Activated CD4-positive, alpha-beta T cell treated with anti-CD3 and anti-CD28 coated beads, Interleukin-2, amount 10 ng/mL, durations not matched to agents 7 days and 5 days (primary cell): ENCODE results near the gene OR10G2. TPM values are rescaled to one million over a fixed set of nuclear protein-coding genes. Genes with fewer than 3 reads are reported as not detected.

Experiments used
- CTCF ChIA-PET: fragments of 350-600 bp; sonication (Branson Sonifier 250); formaldehyde crosslinking; loops from one replicate; lab custom pipeline; 2021; ENCODE audit warnings: antibody characterized with exemption; lab: Charles Lee
- POLR2A ChIA-PET: fragments of 350-600 bp; sonication (Branson Sonifier 250); formaldehyde crosslinking; loops from one replicate; lab custom pipeline; 2021; ENCODE audit warnings: antibody characterized with exemption; lab: Charles Lee
- DNase-seq: peaks from one replicate; pipeline ENCODE4 v3.0.0-alpha.2; 2020
- H3K27ac Mint-ChIP-seq: one replicate; pipeline ENCODE4 v1.8.0; 2021; ENCODE audit warnings: mild to moderate bottlenecking, moderate library complexity, mixed read lengths
- H3K27me3 Mint-ChIP-seq: one replicate; pipeline ENCODE4 v1.8.0; 2021; ENCODE audit warnings: mixed read lengths
- H3K36me3 Mint-ChIP-seq: one replicate; pipeline ENCODE4 v1.8.0; 2021; ENCODE audit warnings: low read depth, mixed read lengths
- H3K4me1 Mint-ChIP-seq: one replicate; pipeline ENCODE4 v1.8.0; 2021; ENCODE audit warnings: mixed read lengths
- H3K4me3 Mint-ChIP-seq: one replicate; pipeline ENCODE4 v1.8.0; 2021; ENCODE audit warnings: mild to moderate bottlenecking, moderate library complexity, mixed read lengths
- H3K9me3 Mint-ChIP-seq: one replicate; pipeline ENCODE4 v1.8.0; 2021; ENCODE audit warnings: mixed read lengths
- total RNA-seq, 2 experiments: library from RNA; stranded (reverse); gene quantifications; one replicate each; pipeline ENCODE4 v1.2.3, GENCODE V29; 2021

Gene OR10G2
- not detected for total RNA-seq

- ChIA-PET CTCF (no interaction called here), POLR2A (no interaction called here)
- DNase-seq = no peak
- no peaks in the 10 kb centered on the region for H3K36me3 Mint-ChIP-seq
- peaks cover 5% of the 10 kb centered on the region for H3K27me3 Mint-ChIP-seq
- H3K4me1 Mint-ChIP-seq = no peaks in the 10 kb centered on the region
- H3K9me3 Mint-ChIP-seq = no peaks in the 10 kb centered on the region
- H3K4me3 Mint-ChIP-seq = no peak within 1 kb of the TSS
- H3K27ac Mint-ChIP-seq = no peak within 1 kb of the TSS
Observed at GRCh38 chr14:21634840-21635239, at the start of gene OR10G2. TSS of gene OR10G2 (minus strand) at chr14:21634940. CDS start at chr14:21634842, 98 bp downstream.

- Mint-ChIP-seq H3K27me3 (peaks cover 29% of the 10 kb centered on the region), H3K9me3 (peaks cover 2% of the 10 kb centered on the region), H3K4me3 (no peak overlapping the region), H3K4me1 (no peaks in the 10 kb centered on the region), H3K36me3 (no peaks in the 10 kb centered on the region), H3K27ac (no peak overlapping the region)
- no peak for DNase-seq
- ChIA-PET CTCF (no interaction called here), POLR2A (no interaction called here)
Observed at GRCh38 chr14:21680072-21680471, 45.3 kb upstream of the OR10G2 start.

- Mint-ChIP-seq H3K27ac (no peak overlapping the region), H3K9me3 (peaks cover 2% of the 10 kb centered on the region), H3K4me3 (no peak overlapping the region), H3K36me3 (no peaks in the 10 kb centered on the region), H3K4me1 (no peaks in the 10 kb centered on the region), H3K27me3 (peaks cover 17% of the 10 kb centered on the region)
- DNase-seq = no peak
- CTCF ChIA-PET = interaction anchor here (0.8 to 1.2 kb wide), 2 partner anchors 11 to 35 kb away, joined by 3 read pairs; no protein-coding TSS in a partner anchor
- POLR2A ChIA-PET = no interaction called here
Observed at GRCh38 chr14:21675566-21675965, 40.8 kb upstream of the OR10G2 start.

- no peak within 1 kb of the TSS for H3K27ac Mint-ChIP-seq
- ChIA-PET POLR2A (no interaction called here), CTCF (no interaction called here)
- peaks cover 25% of the 10 kb centered on the region for H3K27me3 Mint-ChIP-seq
- no peak within 1 kb of the TSS for H3K4me3 Mint-ChIP-seq
- no peaks in the 10 kb centered on the region for H3K36me3 Mint-ChIP-seq
- H3K4me1 Mint-ChIP-seq = no peaks in the 10 kb centered on the region
- peaks cover 2% of the 10 kb centered on the region for H3K9me3 Mint-ChIP-seq
- no peak for DNase-seq
Observed at GRCh38 chr14:21673718-21674117, 39.0 kb upstream of the OR10G2 start, which contains the start of gene OR4E1. TSS of gene OR4E1 (minus strand) at chr14:21673818. CDS start at chr14:21670935, 2,883 bp downstream.

- Mint-ChIP-seq H3K27ac (no peak overlapping the region), H3K9me3 (peaks cover 2% of the 10 kb centered on the region)
Observed at GRCh38 chr14:21672116-21672515, 37.4 kb upstream of the OR10G2 start.

GRCh38 chr14:21671371-21671770, 36.6 kb upstream of the OR10G2 start:
- Mint-ChIP-seq H3K9me3 (peaks cover 2% of the 10 kb centered on the region), H3K27me3 (peaks cover 18% of the 10 kb centered on the region), H3K36me3 (no peaks in the 10 kb centered on the region), H3K4me3 (no peak overlapping the region), H3K27ac (no peak overlapping the region), H3K4me1 (no peaks in the 10 kb centered on the region)
- ChIA-PET CTCF (no interaction called here), POLR2A (no interaction called here)
- DNase-seq = no peak

More at GRCh38 chr14:21672116-21672515, 37.4 kb upstream of the OR10G2 start:
- Mint-ChIP-seq H3K27me3 (peaks cover 18% of the 10 kb centered on the region), H3K36me3 (no peaks in the 10 kb centered on the region), H3K4me3 (no peak overlapping the region), H3K4me1 (no peaks in the 10 kb centered on the region)
- ChIA-PET CTCF (no interaction called here), POLR2A (no interaction called here)
- DNase-seq = no peak

- Mint-ChIP-seq H3K36me3 (no peaks in the 10 kb centered on the region), H3K27ac (no peak overlapping the region), H3K4me1 (no peaks in the 10 kb centered on the region), H3K27me3 (peaks cover 24% of the 10 kb centered on the region), H3K9me3 (no peaks in the 10 kb centered on the region), H3K4me3 (no peak overlapping the region)
- DNase-seq = no peak
- ChIA-PET POLR2A (no interaction called here), CTCF (no interaction called here)
Observed at GRCh38 chr14:21669284-21669683, 34.5 kb upstream of the OR10G2 start.

GRCh38 chr14:21668377-21668776, 33.6 kb upstream of the OR10G2 start:
- ChIA-PET CTCF (no interaction called here), POLR2A (no interaction called here)
- Mint-ChIP-seq H3K4me3 (no peak overlapping the region), H3K36me3 (no peaks in the 10 kb centered on the region), H3K9me3 (no peaks in the 10 kb centered on the region), H3K4me1 (no peaks in the 10 kb centered on the region), H3K27ac (no peak overlapping the region), H3K27me3 (peaks cover 26% of the 10 kb centered on the region)
- no peak for DNase-seq

- POLR2A ChIA-PET = no interaction called here
- no peaks in the 10 kb centered on the region for H3K4me1 Mint-ChIP-seq
- no peak for DNase-seq
- no peaks in the 10 kb centered on the region for H3K9me3 Mint-ChIP-seq
- H3K4me3 Mint-ChIP-seq = no peak overlapping the region
- no peak overlapping the region for H3K27ac Mint-ChIP-seq
- H3K27me3 Mint-ChIP-seq = peaks cover 13% of the 10 kb centered on the region
- H3K36me3 Mint-ChIP-seq = no peaks in the 10 kb centered on the region
- CTCF ChIA-PET = no interaction called here
Observed at GRCh38 chr14:21656980-21657379, 22.2 kb upstream of the OR10G2 start.

- no peaks in the 10 kb centered on the region for H3K36me3 Mint-ChIP-seq
- no peaks in the 10 kb centered on the region for H3K9me3 Mint-ChIP-seq
- no peak overlapping the region for H3K4me3 Mint-ChIP-seq
- peaks cover 16% of the 10 kb centered on the region for H3K27me3 Mint-ChIP-seq
- H3K4me1 Mint-ChIP-seq = no peaks in the 10 kb centered on the region
- no peak overlapping the region for H3K27ac Mint-ChIP-seq
- DNase-seq = no peak
- CTCF ChIA-PET = no interaction called here
- POLR2A ChIA-PET = no interaction called here
Observed at GRCh38 chr14:21654215-21654614, 19.5 kb upstream of the OR10G2 start.

GRCh38 chr14:21653331-21653885, 18.7 kb upstream of the OR10G2 start, which contains the start of gene OR4E2:
TSS of gene OR4E2 (plus strand) at chr14:21653835. CDS start at chr14:21665083, 11,248 bp downstream.
- POLR2A ChIA-PET = no interaction called here
- Mint-ChIP-seq H3K36me3 (no peaks in the 10 kb centered on the region), H3K4me1 (no peaks in the 10 kb centered on the region), H3K9me3 (no peaks in the 10 kb centered on the region), H3K4me3 (no peak within 1 kb of the TSS), H3K27ac (no peak within 1 kb of the TSS), H3K27me3 (peaks cover 16% of the 10 kb centered on the region)
- no peak for DNase-seq
- CTCF ChIA-PET = no interaction called here

GRCh38 chr14:21652209-21652808, 17.6 kb upstream of the OR10G2 start:
- no peaks in the 10 kb centered on the region for H3K36me3 Mint-ChIP-seq
- DNase-seq = no peak
- H3K27ac Mint-ChIP-seq = no peak overlapping the region
- no peaks in the 10 kb centered on the region for H3K9me3 Mint-ChIP-seq
- peaks cover 17% of the 10 kb centered on the region for H3K27me3 Mint-ChIP-seq
- POLR2A ChIA-PET = no interaction called here
- H3K4me3 Mint-ChIP-seq = no peak overlapping the region
- H3K4me1 Mint-ChIP-seq = no peaks in the 10 kb centered on the region
- CTCF ChIA-PET = interaction anchor here (1.2 kb wide), 1 partner anchor 12 kb away, joined by 3 read pairs; no protein-coding TSS in a partner anchor

- no peak overlapping the region for H3K27ac Mint-ChIP-seq
- peaks cover 21% of the 10 kb centered on the region for H3K27me3 Mint-ChIP-seq
- ChIA-PET CTCF (no interaction called here), POLR2A (no interaction called here)
- no peak for DNase-seq
- H3K4me3 Mint-ChIP-seq = no peak overlapping the region
- H3K36me3 Mint-ChIP-seq = no peaks in the 10 kb centered on the region
- H3K4me1 Mint-ChIP-seq = no peaks in the 10 kb centered on the region
- H3K9me3 Mint-ChIP-seq = no peaks in the 10 kb centered on the region
Observed at GRCh38 chr14:21647380-21647779, 12.6 kb upstream of the OR10G2 start.
